ENCODE measurements around the gene PAQR8.

The PAQR8 gene

GRCh38 chr6:52361945-52362442 is at the start of gene PAQR8:
Gene PAQR8, plus strand, starts transcription at chr6:52362151. Its CDS starts 41,063 bp downstream, at chr6:52403214.
- peak; percentile 27 for DNase-seq (ENCODE audit: low read depth)

GRCh38 chr6:52312461-52312860 is 49.5 kb upstream of the PAQR8 start:
- DNase-seq (ENCODE audit: low read depth): no peak

GRCh38 chr6:52314752-52315151 is 47.2 kb upstream of the PAQR8 start:
- no peak for DNase-seq (ENCODE audit: low read depth)

- no peak for DNase-seq (ENCODE audit: low read depth)
Observed at GRCh38 chr6:52317211-52317610, 44.7 kb upstream of the PAQR8 start.

- DNase-seq (ENCODE audit: low read depth): peak; percentile 17
Observed at GRCh38 chr6:52317841-52318581, 43.9 kb upstream of the PAQR8 start.

GRCh38 chr6:52324189-52324588 is 37.8 kb upstream of the PAQR8 start:
- DNase-seq (ENCODE audit: low read depth): no peak

- DNase-seq (ENCODE audit: low read depth): no peak
Observed at GRCh38 chr6:52325695-52326471, 36.1 kb upstream of the PAQR8 start.

GRCh38 chr6:52326540-52327364 is 35.2 kb upstream of the PAQR8 start:
- no peak for DNase-seq (ENCODE audit: low read depth)

- DNase-seq (ENCODE audit: low read depth): no peak
Observed at GRCh38 chr6:52328303-52328662, 33.7 kb upstream of the PAQR8 start.

- no peak for DNase-seq (ENCODE audit: low read depth)
Observed at GRCh38 chr6:52328729-52329128, 33.2 kb upstream of the PAQR8 start.

GRCh38 chr6:52330470-52330869 is 31.5 kb upstream of the PAQR8 start:
- DNase-seq (ENCODE audit: low read depth): no peak

GRCh38 chr6:52331793-52332457 is 30.0 kb upstream of the PAQR8 start:
- no peak for DNase-seq (ENCODE audit: low read depth)

- DNase-seq (ENCODE audit: low read depth): no peak
Observed at GRCh38 chr6:52333840-52334200, 28.1 kb upstream of the PAQR8 start.

GRCh38 chr6:52335576-52335975 is 26.4 kb upstream of the PAQR8 start:
- no peak for DNase-seq (ENCODE audit: low read depth)

- no peak for DNase-seq (ENCODE audit: low read depth)
Observed at GRCh38 chr6:52336919-52337561, 24.9 kb upstream of the PAQR8 start.

- DNase-seq (ENCODE audit: low read depth): no peak
Observed at GRCh38 chr6:52337633-52338290, 24.2 kb upstream of the PAQR8 start.

GRCh38 chr6:52340603-52340880 is 21.4 kb upstream of the PAQR8 start:
- no peak for DNase-seq (ENCODE audit: low read depth)

- DNase-seq (ENCODE audit: low read depth): no peak
Observed at GRCh38 chr6:52341561-52342260, 20.2 kb upstream of the PAQR8 start.

GRCh38 chr6:52345311-52345710 is 16.6 kb upstream of the PAQR8 start:
- DNase-seq (ENCODE audit: low read depth): no peak

GRCh38 chr6:52346503-52346902 is 15.4 kb upstream of the PAQR8 start:
- no peak for DNase-seq (ENCODE audit: low read depth)

GRCh38 chr6:52347818-52348217 is 14.1 kb upstream of the PAQR8 start:
- no peak for DNase-seq (ENCODE audit: low read depth)
